ENCODE results near the gene MMP28. TPM values are rescaled to one million over a fixed set of nuclear protein-coding genes. Genes with fewer than 3 reads are reported as not detected.

Gene MMP28
- polyA plus RNA-seq, 6 donors from 2014 or later, result 0.21 TPM; not detected in 5

- Mint-ChIP-seq H3K4me1 (peaks cover 2 to 4% (median 3%) of the 10 kb centered on the region in 3 donors), H3K27me3 (peaks cover 12 to 35% (median 29%) of the 10 kb centered on the region in 3 donors)
- no peak for DNase-seq
Measured at GRCh38 chr17:35769895-35770486, 25.4 kb downstream of the MMP28 start.

GRCh38 chr17:35768797-35769196 is 26.6 kb downstream of the MMP28 start:
- Mint-ChIP-seq H3K27ac (no peak overlapping the region), H3K36me3 (no peaks in the 10 kb centered on the region), H3K27me3 (peaks cover 12 to 23% (median 17%) of the 10 kb centered on the region in 3 donors), H3K4me3 (no peak overlapping the region), H3K9me3 (no peaks in the 10 kb centered on the region), H3K4me1 (peaks cover 9 to 13% (median 9%) of the 10 kb centered on the region in 3 donors)
- DNase-seq (no peak), ATAC-seq (ENCODE audit: low read depth in 2 of 2) (no peak)

More at GRCh38 chr17:35769895-35770486, 25.4 kb downstream of the MMP28 start:
- no peaks in the 10 kb centered on the region for H3K9me3 Mint-ChIP-seq
- H3K36me3 Mint-ChIP-seq, result no peaks in the 10 kb centered on the region
- H3K27ac Mint-ChIP-seq, result no peak overlapping the region
- peak overlapping the region in 1 of 8 donors; percentile 15 for H3K4me3 Mint-ChIP-seq
- no peak for ATAC-seq (ENCODE audit: low read depth in 2 of 2)

DNA sequence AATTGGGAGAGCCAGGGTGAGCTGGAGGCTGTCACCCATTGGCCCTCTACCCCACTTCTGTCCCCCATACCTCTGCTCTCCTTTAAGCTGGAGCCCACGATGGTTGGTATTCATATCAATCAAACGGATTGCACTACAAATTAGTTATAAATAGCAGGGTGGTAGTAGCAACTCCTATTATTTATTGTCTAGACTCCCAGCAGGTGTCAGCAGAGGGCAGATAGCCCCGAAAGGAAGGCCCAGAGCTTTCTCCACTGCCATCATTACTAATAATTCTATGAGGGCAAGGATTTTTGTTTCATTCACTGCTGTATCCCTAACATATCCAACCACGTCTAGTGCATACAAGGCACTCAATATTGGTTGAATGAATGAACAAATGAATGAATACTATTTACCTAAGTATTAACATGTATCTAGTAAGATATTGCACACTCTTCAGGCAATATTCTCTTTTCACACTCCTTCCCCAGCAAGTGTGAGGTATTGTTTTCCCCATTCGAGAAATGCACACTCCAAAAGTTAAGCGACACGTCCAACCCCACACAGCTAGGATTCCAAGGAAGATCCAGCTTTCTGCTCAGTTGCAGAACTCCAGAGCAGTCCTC is 28.4 kb downstream of the MMP28 start:
- ATAC-seq (ENCODE audit: low read depth in 2 of 2), result no peak
- H3K4me1 Mint-ChIP-seq, result peaks cover 9 to 14% (median 9%) of the 10 kb centered on the region in 3 donors
- H3K27ac Mint-ChIP-seq, result no peak overlapping the region
- H3K4me3 Mint-ChIP-seq, result peak overlapping the region in 1 of 8 donors; percentile 67
- H3K27me3 Mint-ChIP-seq, result peaks cover 5 to 13% (median 10%) of the 10 kb centered on the region in 3 donors
- no peaks in the 10 kb centered on the region for H3K9me3 Mint-ChIP-seq
- DNase-seq, result no peak
- H3K36me3 Mint-ChIP-seq, result no peaks in the 10 kb centered on the region

- Mint-ChIP-seq H3K27me3 (peaks cover 5 to 13% (median 7%) of the 10 kb centered on the region in 3 donors), H3K4me3 (peak overlapping the region in 1 of 8 donors; percentile 67), H3K9me3 (no peaks in the 10 kb centered on the region), H3K36me3 (no peaks in the 10 kb centered on the region), H3K27ac (no peak overlapping the region), H3K4me1 (peaks cover 9 to 14% (median 9%) of the 10 kb centered on the region in 3 donors)
- DNase-seq, result no peak
- ATAC-seq (ENCODE audit: low read depth in 2 of 2), result no peak
Measured at GRCh38 chr17:35766489-35766877, 29.0 kb downstream of the MMP28 start.

DNA sequence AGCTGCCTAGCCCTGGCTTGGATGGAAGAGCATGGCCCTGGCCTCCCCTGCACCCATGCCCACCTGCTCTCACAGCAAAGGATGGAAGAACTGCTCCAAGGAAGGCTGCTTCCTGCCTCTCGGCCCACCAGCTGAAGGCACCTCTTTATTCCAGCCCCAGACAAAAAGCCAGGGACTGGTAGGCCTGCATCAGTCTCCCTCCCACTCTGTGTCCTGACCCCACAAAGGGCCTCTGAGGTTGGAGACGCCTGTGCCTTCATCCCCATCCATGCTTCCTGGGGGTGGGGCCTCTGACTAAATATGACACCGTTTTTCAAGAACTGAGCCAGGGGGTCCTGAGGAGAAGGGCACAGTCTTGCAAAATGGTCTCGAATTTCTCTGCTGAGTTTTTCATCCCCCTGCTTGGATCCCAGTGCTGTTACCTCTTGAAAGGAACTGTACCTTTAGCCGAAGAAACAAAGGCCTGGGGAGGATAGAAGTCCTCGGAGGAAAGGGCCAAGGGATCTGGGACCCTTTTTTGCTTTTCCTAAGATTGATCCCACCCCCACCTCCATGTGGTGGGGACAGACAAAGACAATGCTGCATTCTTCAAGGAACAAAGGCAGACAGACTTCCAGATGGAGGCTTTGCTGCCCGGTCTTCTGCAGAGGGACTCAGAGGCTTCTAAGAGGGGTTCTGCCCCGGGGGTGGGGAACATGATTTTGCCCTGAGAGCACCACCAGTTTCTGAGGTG is 29.5 kb downstream of the MMP28 start:
- Mint-ChIP-seq H3K4me3 (peak overlapping the region in 2 of 8 donors; percentile 69 to 83), H3K4me1 (peaks cover 9 to 14% (median 9%) of the 10 kb centered on the region in 3 donors), H3K36me3 (no peaks in the 10 kb centered on the region), H3K27ac (peak overlapping the region in 1 of 6 donors; percentile 42), H3K9me3 (no peaks in the 10 kb centered on the region), H3K27me3 (peaks cover 5 to 13% (median 7%) of the 10 kb centered on the region in 3 donors)
- no peak for DNase-seq
- no peak for ATAC-seq (ENCODE audit: low read depth in 2 of 2)

- peaks cover 9 to 14% (median 9%) of the 10 kb centered on the region in 3 donors for H3K4me1 Mint-ChIP-seq
- ATAC-seq (ENCODE audit: low read depth in 2 of 2) (no peak), DNase-seq (no peak)
- H3K4me3 Mint-ChIP-seq, result peak overlapping the region; percentile 83 to 98 (median 95)
- H3K36me3 Mint-ChIP-seq, result no peaks in the 10 kb centered on the region
- peaks cover 0 to 13% (median 7%) of the 10 kb centered on the region in 3 donors for H3K27me3 Mint-ChIP-seq
- peak overlapping the region in 3 of 6 donors; percentile 29 to 92 (median 57) for H3K27ac Mint-ChIP-seq
- H3K9me3 Mint-ChIP-seq, result no peaks in the 10 kb centered on the region
Measured at GRCh38 chr17:35765086-35765710, 30.2 kb downstream of the MMP28 start.

DNA sequence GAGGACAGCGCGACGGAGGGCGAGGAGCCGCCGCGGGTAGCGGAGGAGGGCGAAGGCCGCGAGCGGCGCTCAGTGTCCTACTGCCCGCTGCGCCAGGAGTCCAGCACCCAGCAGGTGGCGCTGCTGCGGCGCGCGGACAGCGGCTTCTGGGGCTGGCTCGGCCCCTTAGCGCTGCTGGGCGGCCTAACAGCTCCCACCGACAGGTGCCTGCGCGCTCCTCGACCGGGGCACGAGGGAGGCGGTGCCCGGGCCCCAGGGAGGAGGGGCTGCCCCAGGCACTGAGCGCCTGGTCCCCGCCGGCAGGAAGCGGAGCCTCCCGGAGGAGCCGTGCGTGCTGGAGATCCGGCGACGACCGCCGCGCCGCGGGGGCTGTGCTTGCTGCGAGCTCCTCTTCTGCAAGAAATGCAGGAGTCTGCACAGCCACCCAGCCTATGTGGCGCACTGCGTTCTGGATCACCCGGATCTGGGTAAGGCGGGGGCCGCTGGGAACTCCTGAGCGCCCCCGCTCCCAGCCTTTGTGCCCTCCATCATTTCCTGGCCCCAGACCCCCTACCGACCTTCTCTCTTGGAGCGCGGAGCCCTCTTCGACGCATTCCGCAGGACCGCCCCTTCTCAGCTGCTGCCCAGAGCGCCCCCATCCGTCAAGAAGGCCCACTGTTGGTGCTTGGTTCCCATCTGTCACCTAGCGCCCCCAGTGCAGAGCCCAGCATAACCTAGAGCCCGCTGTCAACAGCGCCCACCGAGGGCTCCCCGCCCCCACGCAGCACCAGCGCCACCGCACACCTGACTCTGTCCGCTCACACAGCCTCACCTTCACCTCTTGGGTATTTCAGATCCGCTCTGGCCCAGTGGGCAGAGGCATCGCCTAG is 31.1 kb downstream of the MMP28 start:
- Mint-ChIP-seq H3K9me3 (no peaks in the 10 kb centered on the region), H3K36me3 (no peaks in the 10 kb centered on the region)

GRCh38 chr17:35763767-35764122 is 31.7 kb downstream of the MMP28 start:
- Mint-ChIP-seq H3K4me3 (peak overlapping the region; percentile 83 to 98 (median 95)), H3K27me3 (peaks cover 0 to 8% (median 7%) of the 10 kb centered on the region in 3 donors), H3K9me3 (no peaks in the 10 kb centered on the region), H3K36me3 (no peaks in the 10 kb centered on the region), H3K4me1 (peaks cover 9 to 14% (median 9%) of the 10 kb centered on the region in 3 donors), H3K27ac (peak overlapping the region in 2 of 6 donors; percentile 4 to 65)
- no peak for DNase-seq
- no peak for ATAC-seq (ENCODE audit: low read depth in 2 of 2)

More for the DNA sequence above, 31.1 kb downstream of the MMP28 start:
- Mint-ChIP-seq H3K4me1 (peaks cover 9 to 14% (median 9%) of the 10 kb centered on the region in 3 donors), H3K27me3 (peaks cover 0 to 11% (median 7%) of the 10 kb centered on the region in 3 donors), H3K4me3 (peak overlapping the region; percentile 83 to 98 (median 95)), H3K27ac (peak overlapping the region; percentile 57 to 94 (median 92))
- ATAC-seq (ENCODE audit: low read depth in 2 of 2) (peak; percentile 83 to 86), DNase-seq (peak; percentile 88)

GRCh38 chr17:35761601-35762000 is 33.8 kb downstream of the MMP28 start:
- Mint-ChIP-seq H3K36me3 (no peaks in the 10 kb centered on the region), H3K4me1 (peaks cover 9 to 11% (median 9%) of the 10 kb centered on the region in 3 donors), H3K9me3 (peaks cover 0 to 2% (median 0%) of the 10 kb centered on the region in 7 donors), H3K4me3 (no peak overlapping the region), H3K27me3 (no peaks in the 10 kb centered on the region), H3K27ac (no peak overlapping the region)
- DNase-seq (no peak), ATAC-seq (ENCODE audit: low read depth in 2 of 2) (no peak)

DNA sequence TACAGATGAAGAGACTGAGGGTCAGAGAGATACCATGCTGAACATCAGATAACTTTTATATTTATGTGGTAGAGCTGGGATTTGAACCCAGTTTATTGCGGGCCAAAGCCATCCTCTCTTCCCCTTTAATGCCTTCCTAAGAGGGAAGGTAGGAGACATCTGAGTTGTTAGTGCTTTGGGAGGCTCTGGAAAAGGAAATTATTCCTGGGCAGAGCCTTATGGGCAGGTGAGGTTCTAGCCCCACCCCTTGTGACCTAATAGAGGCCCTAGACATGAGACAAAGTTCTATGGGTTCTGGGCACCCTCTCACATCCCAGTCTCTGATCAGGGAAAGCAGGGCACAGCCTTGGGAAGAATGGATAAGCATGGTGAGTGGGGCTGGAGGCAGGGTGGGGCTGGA is 34.9 kb downstream of the MMP28 start, which contains the start of gene C17orf50:
C17orf50 (plus strand) TSS at position 301 of the 400 bp plus-strand sequence; CDS start at position 356, 55 bp downstream.
- Mint-ChIP-seq H3K27me3 (no peaks in the 10 kb centered on the region), H3K4me3 (peak within 1 kb of the TSS in 1 of 8 donors; percentile 25), H3K4me1 (peaks cover 11 to 13% (median 13%) of the 10 kb centered on the region in 3 donors), H3K9me3 (peaks cover 0 to 2% (median 0%) of the 10 kb centered on the region in 7 donors), H3K27ac (no peak within 1 kb of the TSS), H3K36me3 (no peaks in the 10 kb centered on the region)
- ATAC-seq (ENCODE audit: low read depth in 2 of 2) (no peak), DNase-seq (no peak)

- no peak for ATAC-seq (ENCODE audit: low read depth in 2 of 2)
- Mint-ChIP-seq H3K4me1 (peaks cover 4% of the 10 kb centered on the region in 3 donors), H3K36me3 (no peaks in the 10 kb centered on the region), H3K4me3 (no peak overlapping the region), H3K9me3 (peaks cover 0 to 2% (median 0%) of the 10 kb centered on the region in 7 donors), H3K27ac (no peak overlapping the region), H3K27me3 (peaks cover under 1 to 16% (median 12%) of the 10 kb centered on the region in 3 donors)
- DNase-seq, result no peak
Measured at GRCh38 chr17:35757243-35757642, 38.2 kb downstream of the MMP28 start.
